ENCODE measurements around the gene LRMDA.

LRMDA gene

GRCh38 chr10:75868574-75868973, 437.1 kb downstream of the LRMDA start:
- H3K79me1 ChIP-seq (ENCODE audit: low read length): no peaks in the 10 kb centered on the region
- no peak overlapping the region for H3K4me3 ChIP-seq (ENCODE audit: low read length)
- WGBS (ENCODE audit: extremely low coverage, insufficient coverage, low lambda C conversion rate): no CpG with 5 or more reads among the region's 5 CpGs
- H3K4me2 ChIP-seq (ENCODE audit: low read length): no peak overlapping the region
- H2AK5ac ChIP-seq (ENCODE audit: low read length): no peak overlapping the region
- H4K5ac ChIP-seq (ENCODE audit: low read length): no peak overlapping the region
- H3K4me1 ChIP-seq (ENCODE audit: control insufficient read depth, low read depth, low read length): no peaks in the 10 kb centered on the region
- H3K23ac ChIP-seq (ENCODE audit: low read length): no peak overlapping the region
- no peak overlapping the region for H2BK120ac ChIP-seq (ENCODE audit: low read depth, low read length)
- H3K9ac ChIP-seq (ENCODE audit: low read length): no peak overlapping the region
- DNase-seq: no peak
- H2BK5ac ChIP-seq (ENCODE audit: low read length): no peak overlapping the region
- H3K4ac ChIP-seq (ENCODE audit: low read depth, low read length): no peak overlapping the region
- H3K27me3 ChIP-seq (ENCODE audit: insufficient read depth, low read length, poor library complexity): no peaks in the 10 kb centered on the region
- H3K18ac ChIP-seq (ENCODE audit: low read length): no peak overlapping the region
- H3K56ac ChIP-seq (ENCODE audit: low read length): no peak overlapping the region
- no peaks in the 10 kb centered on the region for H3K36me3 ChIP-seq (ENCODE audit: control insufficient read depth, insufficient read depth, low read length)
- H2BK15ac ChIP-seq (replicated peaks; ENCODE audit: low read depth): no peak overlapping the region
- H4K8ac ChIP-seq (ENCODE audit: low read depth, low read length): no peak overlapping the region
- no peak overlapping the region for H3K27ac ChIP-seq (ENCODE audit: low read depth, low read length)
- H3K79me2 ChIP-seq (ENCODE audit: control insufficient read depth, insufficient read depth, low read length): no peaks in the 10 kb centered on the region

GRCh38 chr10:75870039-75870645, 438.7 kb downstream of the LRMDA start:
- Histone ChIP-seq H2AK5ac (ENCODE audit: low read length) (no peak overlapping the region), H2BK5ac (ENCODE audit: low read length) (no peak overlapping the region), H4K5ac (ENCODE audit: low read length) (no peak overlapping the region), H3K4me2 (ENCODE audit: low read length) (no peak overlapping the region), H3K27ac (ENCODE audit: low read depth, low read length) (no peak overlapping the region), H3K4me3 (ENCODE audit: low read length) (no peak overlapping the region), H3K27me3 (ENCODE audit: insufficient read depth, low read length, poor library complexity) (no peaks in the 10 kb centered on the region), H3K4ac (ENCODE audit: low read depth, low read length) (no peak overlapping the region), H3K36me3 (ENCODE audit: control insufficient read depth, insufficient read depth, low read length) (no peaks in the 10 kb centered on the region), H2BK120ac (ENCODE audit: low read depth, low read length) (no peak overlapping the region), H3K9ac (ENCODE audit: low read length) (no peak overlapping the region), H2BK15ac (replicated peaks; ENCODE audit: low read depth) (no peak overlapping the region), H3K79me1 (ENCODE audit: low read length) (no peaks in the 10 kb centered on the region), H3K18ac (ENCODE audit: low read length) (no peak overlapping the region), H4K8ac (ENCODE audit: low read depth, low read length) (no peak overlapping the region), H3K56ac (ENCODE audit: low read length) (no peak overlapping the region), H3K4me1 (ENCODE audit: control insufficient read depth, low read depth, low read length) (no peaks in the 10 kb centered on the region), H3K23ac (ENCODE audit: low read length) (no peak overlapping the region), H3K79me2 (ENCODE audit: control insufficient read depth, insufficient read depth, low read length) (no peaks in the 10 kb centered on the region)
- DNase-seq: no peak
- no CpG with 5 or more reads among the region's 4 CpGs for WGBS (ENCODE audit: extremely low coverage, insufficient coverage, low lambda C conversion rate)

DNA sequence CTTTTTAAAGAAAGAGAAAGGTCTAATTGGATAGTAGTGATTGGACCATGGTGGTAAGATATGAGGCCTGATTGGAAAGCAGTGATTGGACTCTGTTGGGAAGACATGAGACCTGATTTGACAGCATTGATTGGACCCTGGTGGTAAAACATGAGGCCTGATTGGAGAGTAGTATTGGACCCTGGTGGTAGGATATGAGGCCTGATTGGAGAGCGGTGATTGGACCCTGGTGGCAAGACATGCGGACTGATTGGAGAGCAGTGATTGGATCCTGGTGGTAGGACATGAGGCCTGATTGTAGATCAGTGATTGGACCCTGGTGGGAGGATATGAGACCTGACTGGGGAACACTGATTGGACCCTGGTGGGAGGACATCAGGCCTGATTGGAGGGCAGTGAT, 444.3 kb downstream of the LRMDA start:
- Histone ChIP-seq H2BK15ac (replicated peaks; ENCODE audit: low read depth) (no peak overlapping the region), H2BK5ac (ENCODE audit: low read length) (no peak overlapping the region), H3K4me1 (ENCODE audit: control insufficient read depth, low read depth, low read length) (peaks cover 3% of the 10 kb centered on the region), H3K36me3 (ENCODE audit: control insufficient read depth, insufficient read depth, low read length) (no peaks in the 10 kb centered on the region), H3K4ac (ENCODE audit: low read depth, low read length) (no peak overlapping the region), H3K18ac (ENCODE audit: low read length) (no peak overlapping the region), H3K4me2 (ENCODE audit: low read length) (no peak overlapping the region), H3K27ac (ENCODE audit: low read depth, low read length) (no peak overlapping the region), H3K27me3 (ENCODE audit: insufficient read depth, low read length, poor library complexity) (no peaks in the 10 kb centered on the region), H4K8ac (ENCODE audit: low read depth, low read length) (no peak overlapping the region), H3K23ac (ENCODE audit: low read length) (no peak overlapping the region), H2AK5ac (ENCODE audit: low read length) (no peak overlapping the region), H3K56ac (ENCODE audit: low read length) (no peak overlapping the region), H3K79me1 (ENCODE audit: low read length) (no peaks in the 10 kb centered on the region), H4K5ac (ENCODE audit: low read length) (no peak overlapping the region), H3K4me3 (ENCODE audit: low read length) (no peak overlapping the region), H3K9ac (ENCODE audit: low read length) (no peak overlapping the region), H3K79me2 (ENCODE audit: control insufficient read depth, insufficient read depth, low read length) (no peaks in the 10 kb centered on the region), H2BK120ac (ENCODE audit: low read depth, low read length) (no peak overlapping the region)
- no peak for DNase-seq
- WGBS (ENCODE audit: extremely low coverage, insufficient coverage, low lambda C conversion rate): no CpG with 5 or more reads among the region's 2 CpGs

- H3K79me1 ChIP-seq (ENCODE audit: low read length): no peaks in the 10 kb centered on the region
- H3K56ac ChIP-seq (ENCODE audit: low read length): no peak overlapping the region
- H3K9ac ChIP-seq (ENCODE audit: low read length): no peak overlapping the region
- no peak overlapping the region for H2BK120ac ChIP-seq (ENCODE audit: low read depth, low read length)
- no peak overlapping the region for H3K4ac ChIP-seq (ENCODE audit: low read depth, low read length)
- H4K8ac ChIP-seq (ENCODE audit: low read depth, low read length): no peak overlapping the region
- H3K27me3 ChIP-seq (ENCODE audit: insufficient read depth, low read length, poor library complexity): no peaks in the 10 kb centered on the region
- H3K23ac ChIP-seq (ENCODE audit: low read length): no peak overlapping the region
- H3K27ac ChIP-seq (ENCODE audit: low read depth, low read length): no peak overlapping the region
- no peaks in the 10 kb centered on the region for H3K79me2 ChIP-seq (ENCODE audit: control insufficient read depth, insufficient read depth, low read length)
- no peak overlapping the region for H2BK5ac ChIP-seq (ENCODE audit: low read length)
- no peak overlapping the region for H4K5ac ChIP-seq (ENCODE audit: low read length)
- H2BK15ac ChIP-seq (replicated peaks; ENCODE audit: low read depth): no peak overlapping the region
- DNase-seq: peak; percentile 67
- H3K4me3 ChIP-seq (ENCODE audit: low read length): no peak overlapping the region
- H3K18ac ChIP-seq (ENCODE audit: low read length): no peak overlapping the region
- H2AK5ac ChIP-seq (ENCODE audit: low read length): no peak overlapping the region
- no CpG with 5 or more reads among the region's 3 CpGs for WGBS (ENCODE audit: extremely low coverage, insufficient coverage, low lambda C conversion rate)
- no peak overlapping the region for H3K4me2 ChIP-seq (ENCODE audit: low read length)
- no peaks in the 10 kb centered on the region for H3K36me3 ChIP-seq (ENCODE audit: control insufficient read depth, insufficient read depth, low read length)
- H3K4me1 ChIP-seq (ENCODE audit: control insufficient read depth, low read depth, low read length): peaks cover 3% of the 10 kb centered on the region
Measured at GRCh38 chr10:75876710-75877109, 445.3 kb downstream of the LRMDA start.

- no peak overlapping the region for H2BK120ac ChIP-seq (ENCODE audit: low read depth, low read length)
- no peak overlapping the region for H3K9ac ChIP-seq (ENCODE audit: low read length)
- H4K5ac ChIP-seq (ENCODE audit: low read length): no peak overlapping the region
- no peak overlapping the region for H2BK5ac ChIP-seq (ENCODE audit: low read length)
- no peaks in the 10 kb centered on the region for H3K79me1 ChIP-seq (ENCODE audit: low read length)
- H3K27ac ChIP-seq (ENCODE audit: low read depth, low read length): no peak overlapping the region
- no peaks in the 10 kb centered on the region for H3K36me3 ChIP-seq (ENCODE audit: control insufficient read depth, insufficient read depth, low read length)
- no peak overlapping the region for H3K56ac ChIP-seq (ENCODE audit: low read length)
- peaks cover 3% of the 10 kb centered on the region for H3K4me1 ChIP-seq (ENCODE audit: control insufficient read depth, low read depth, low read length)
- no peak overlapping the region for H2BK15ac ChIP-seq (replicated peaks; ENCODE audit: low read depth)
- no peak overlapping the region for H3K4me3 ChIP-seq (ENCODE audit: low read length)
- no CpG with 5 or more reads among the region's 7 CpGs for WGBS (ENCODE audit: extremely low coverage, insufficient coverage, low lambda C conversion rate)
- H3K18ac ChIP-seq (ENCODE audit: low read length): no peak overlapping the region
- no peaks in the 10 kb centered on the region for H3K79me2 ChIP-seq (ENCODE audit: control insufficient read depth, insufficient read depth, low read length)
- H2AK5ac ChIP-seq (ENCODE audit: low read length): no peak overlapping the region
- H3K23ac ChIP-seq (ENCODE audit: low read length): no peak overlapping the region
- H3K4me2 ChIP-seq (ENCODE audit: low read length): no peak overlapping the region
- no peak overlapping the region for H3K4ac ChIP-seq (ENCODE audit: low read depth, low read length)
- no peak overlapping the region for H4K8ac ChIP-seq (ENCODE audit: low read depth, low read length)
- DNase-seq: no peak
- no peaks in the 10 kb centered on the region for H3K27me3 ChIP-seq (ENCODE audit: insufficient read depth, low read length, poor library complexity)
Measured at GRCh38 chr10:75877877-75878276, 446.5 kb downstream of the LRMDA start.

DNA sequence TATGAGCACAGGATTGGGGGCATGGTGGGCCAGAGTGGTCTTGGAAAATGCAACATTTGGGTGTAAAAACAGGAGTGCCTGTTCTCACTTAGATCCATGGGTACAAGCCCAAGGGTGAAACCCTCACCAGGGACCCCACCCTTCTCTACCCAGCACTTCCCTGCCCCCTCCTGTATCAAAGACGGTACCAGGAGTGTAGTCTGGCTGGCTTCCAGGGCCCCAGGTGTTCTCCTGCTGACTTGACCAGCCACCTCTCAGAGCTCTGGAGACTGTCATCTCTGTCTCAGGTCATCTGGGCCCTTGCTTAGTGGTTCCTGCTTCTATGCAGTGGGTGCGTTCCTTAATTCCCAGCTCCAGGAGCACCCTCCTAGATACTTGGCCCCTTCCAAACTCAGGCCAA, 447.2 kb downstream of the LRMDA start:
- Histone ChIP-seq H4K8ac (ENCODE audit: low read depth, low read length) (no peak overlapping the region), H3K79me1 (ENCODE audit: low read length) (no peaks in the 10 kb centered on the region), H2AK5ac (ENCODE audit: low read length) (no peak overlapping the region), H3K27ac (ENCODE audit: low read depth, low read length) (no peak overlapping the region), H3K9ac (ENCODE audit: low read length) (no peak overlapping the region), H3K4me1 (ENCODE audit: control insufficient read depth, low read depth, low read length) (peaks cover 3% of the 10 kb centered on the region), H3K4me3 (ENCODE audit: low read length) (no peak overlapping the region), H3K27me3 (ENCODE audit: insufficient read depth, low read length, poor library complexity) (no peaks in the 10 kb centered on the region), H2BK5ac (ENCODE audit: low read length) (no peak overlapping the region), H3K23ac (ENCODE audit: low read length) (no peak overlapping the region), H2BK120ac (ENCODE audit: low read depth, low read length) (no peak overlapping the region), H3K79me2 (ENCODE audit: control insufficient read depth, insufficient read depth, low read length) (no peaks in the 10 kb centered on the region), H3K4ac (ENCODE audit: low read depth, low read length) (no peak overlapping the region), H3K56ac (ENCODE audit: low read length) (no peak overlapping the region), H4K5ac (ENCODE audit: low read length) (no peak overlapping the region), H3K4me2 (ENCODE audit: low read length) (no peak overlapping the region), H2BK15ac (replicated peaks; ENCODE audit: low read depth) (no peak overlapping the region), H3K36me3 (ENCODE audit: control insufficient read depth, insufficient read depth, low read length) (no peaks in the 10 kb centered on the region), H3K18ac (ENCODE audit: low read length) (no peak overlapping the region)
- no peak for DNase-seq
- no CpG with 5 or more reads among the region's 2 CpGs for WGBS (ENCODE audit: extremely low coverage, insufficient coverage, low lambda C conversion rate)
